ENCODE results near the gene ASF1B. TPM values are rescaled to one million over a fixed set of nuclear protein-coding genes. Genes with fewer than 3 reads are reported as not detected.
A peak's percentile ranks its signal among the peaks of the same experiment; 100 is the strongest.

ASF1B gene
- total RNA-seq, 2 donors from 2014 or later: 0.92 to 3.0 TPM

DNA sequence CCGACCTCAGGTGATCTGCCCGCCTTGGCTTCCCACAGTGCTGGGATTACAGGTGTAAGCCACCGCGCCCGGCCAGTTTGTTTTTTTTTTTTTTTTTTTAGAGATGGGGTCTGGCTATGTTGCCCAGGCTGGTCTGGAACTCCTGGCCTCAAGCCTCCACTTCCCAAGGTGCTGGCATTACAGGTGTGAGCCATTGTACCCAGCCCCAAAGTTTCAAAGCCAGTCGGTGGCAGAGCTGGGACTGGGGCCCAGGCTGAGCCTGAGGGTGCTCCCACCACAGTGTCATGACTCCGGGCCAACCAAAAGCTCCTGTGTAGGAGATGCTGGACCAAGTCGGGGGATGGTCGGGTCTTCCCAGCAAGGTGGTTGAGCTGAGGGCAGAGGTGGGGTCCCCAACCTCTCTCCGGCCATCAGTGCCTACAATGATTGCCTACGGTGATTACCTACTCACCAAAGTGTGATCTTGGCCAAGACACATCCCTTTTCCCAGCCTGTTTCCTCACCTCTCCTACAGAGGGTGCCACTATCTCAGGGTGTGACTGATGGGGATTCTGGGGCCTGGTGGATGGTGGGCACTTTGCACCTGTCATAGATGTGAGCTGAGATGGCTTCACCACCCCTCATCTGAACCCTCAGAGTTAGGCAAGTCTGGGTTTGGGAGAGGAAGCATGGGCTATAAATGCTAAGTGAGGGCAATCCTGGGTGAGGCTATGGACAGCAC lies 40.0 kb downstream of the ASF1B start:
- intact Hi-C loops (cut with DNase I): no loop called here
- DNase-seq: no peak
- ATAC-seq: no peak

DNA sequence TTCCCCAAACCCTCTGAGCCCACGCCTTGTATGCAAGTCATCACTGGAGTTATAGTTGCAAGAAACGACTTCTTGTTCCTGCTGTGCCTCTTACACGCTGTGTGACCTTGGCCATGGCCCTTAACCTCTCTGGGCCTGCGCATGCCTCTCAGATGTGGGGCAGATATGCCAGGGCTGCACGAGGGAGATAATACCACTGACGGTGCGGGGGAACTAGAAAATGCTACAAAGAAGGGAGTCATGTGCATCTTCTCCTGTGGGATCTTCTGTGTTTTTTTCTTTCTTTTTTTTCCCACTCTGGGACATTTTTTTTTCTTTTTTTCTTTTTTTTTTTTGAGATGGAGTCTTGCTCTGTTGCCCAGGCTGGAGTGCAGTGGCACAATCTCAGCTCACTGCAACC lies 41.5 kb downstream of the ASF1B start:
- ATAC-seq: no peak
- intact Hi-C loops (cut with DNase I): no loop called here

DNA sequence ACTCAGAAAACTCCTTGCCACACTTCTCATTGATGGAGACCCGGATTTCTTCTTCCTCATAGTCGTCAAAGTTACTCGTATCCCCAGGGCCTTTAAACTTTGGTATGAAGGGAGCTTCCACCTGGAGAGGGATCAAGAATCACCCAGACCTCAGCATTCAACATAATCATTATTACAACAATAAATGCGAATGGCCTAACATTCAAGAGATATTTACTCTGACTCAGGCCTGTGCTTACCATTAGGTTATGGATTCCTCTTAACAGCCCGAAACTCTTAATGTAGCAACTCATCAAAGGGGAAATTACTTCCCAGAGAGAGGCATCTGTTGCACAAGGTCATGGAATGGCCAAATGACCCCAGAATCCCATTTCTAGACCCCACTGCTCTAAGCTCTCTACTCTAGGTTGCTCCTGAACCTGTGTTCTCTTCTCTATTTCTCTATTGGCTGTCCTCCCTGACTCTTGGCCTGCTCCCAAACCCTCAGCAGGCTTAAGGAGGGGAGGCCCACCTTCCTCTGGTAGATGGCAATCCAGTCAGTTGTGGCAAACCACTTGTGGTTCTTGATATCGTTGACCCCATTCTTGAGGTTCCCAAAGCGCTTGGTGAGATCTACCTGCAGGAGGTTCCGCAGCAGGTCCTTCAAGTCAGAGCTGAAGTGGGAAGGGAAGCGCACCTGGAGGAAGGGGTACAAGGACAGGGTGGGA lies 43.1 kb downstream of the ASF1B start:
- ATAC-seq: no peak
- no peak for DNase-seq
- intact Hi-C loops (cut with DNase I): loop anchor here in 1 of 2 donors (2.0 kb wide), 1 partner anchor 14 kb away; no protein-coding TSS in a partner anchor

More for the DNA sequence above, 41.5 kb downstream of the ASF1B start:
- DNase-seq: no peak

DNA sequence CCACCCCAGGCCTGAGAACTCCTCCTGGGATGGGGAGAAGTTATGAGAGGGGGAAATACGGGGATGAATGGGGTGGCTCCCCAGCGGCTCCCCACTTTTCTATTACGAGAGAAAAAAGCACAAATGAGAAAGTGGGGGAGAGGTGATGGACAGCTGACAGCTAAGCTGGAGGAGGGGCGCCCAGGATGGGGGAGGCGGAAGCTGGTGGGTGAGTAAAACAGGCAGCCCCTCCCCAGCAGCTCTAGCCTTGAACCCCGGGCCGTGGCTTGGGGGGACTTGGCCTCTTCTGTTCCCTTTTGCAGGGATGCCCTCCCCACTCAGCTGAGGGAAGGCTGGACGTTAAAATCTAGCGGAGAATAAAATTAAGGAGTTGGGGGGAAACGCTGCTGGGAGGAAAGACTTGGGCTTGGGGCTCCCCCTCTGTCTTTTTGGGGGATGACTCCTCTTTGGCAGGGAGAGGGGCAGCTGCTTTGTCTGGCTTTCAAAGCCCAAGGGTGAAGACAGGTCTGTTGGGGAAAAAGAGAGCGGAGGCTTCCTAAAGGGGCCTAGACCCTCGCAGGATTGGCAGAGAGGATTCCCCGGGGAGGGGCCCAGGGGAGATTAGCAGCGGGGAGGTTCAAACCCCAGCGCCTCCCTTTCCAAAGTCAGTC lies 44.5 kb downstream of the ASF1B start:
- intact Hi-C loops (cut with DNase I): loop anchor here in 1 of 2 donors (2.0 kb wide), 1 partner anchor 15 kb away; no protein-coding TSS in a partner anchor
- ATAC-seq (peak; percentile 0 to 3), DNase-seq (no peak)

DNA sequence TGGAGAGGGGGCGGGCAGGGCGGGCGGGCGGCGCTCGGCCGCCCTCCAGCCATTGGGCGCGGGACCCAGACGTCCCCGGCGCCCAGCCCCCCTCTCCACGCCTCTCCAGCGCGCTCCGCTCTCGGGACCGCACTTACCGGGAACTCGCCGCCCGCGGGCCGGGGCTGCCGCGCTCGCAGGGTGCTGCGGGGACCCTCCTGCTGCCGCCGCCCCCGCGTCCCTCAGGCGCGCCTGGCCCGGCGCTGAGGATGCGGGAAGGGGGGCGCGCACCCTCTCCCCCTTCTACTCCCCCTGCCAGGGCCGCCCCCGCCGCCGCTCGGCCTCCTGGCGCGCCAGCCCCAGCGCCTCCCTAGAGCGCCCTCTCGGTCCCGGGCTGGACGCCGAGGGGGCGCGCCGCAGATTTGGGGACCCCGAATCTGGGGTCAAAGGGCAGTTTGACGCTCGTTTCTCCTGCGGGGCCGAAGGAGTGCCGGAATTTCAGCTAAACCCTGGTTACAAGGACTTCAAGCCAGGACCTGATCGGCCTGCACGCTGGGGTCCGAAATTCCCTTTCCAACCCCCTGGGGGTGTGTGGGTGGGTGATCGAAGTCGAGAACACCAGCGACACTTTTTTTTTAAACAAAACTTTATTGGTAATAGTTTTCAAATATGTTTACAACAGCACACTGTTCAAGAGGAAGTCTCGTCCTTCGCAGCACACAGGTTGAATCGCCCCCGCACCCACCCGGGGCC lies 45.1 kb downstream of the ASF1B start:
- peak; percentile 87 to 88 for ATAC-seq
- no peak for DNase-seq
- intact Hi-C loops (cut with DNase I): no loop called here

DNA sequence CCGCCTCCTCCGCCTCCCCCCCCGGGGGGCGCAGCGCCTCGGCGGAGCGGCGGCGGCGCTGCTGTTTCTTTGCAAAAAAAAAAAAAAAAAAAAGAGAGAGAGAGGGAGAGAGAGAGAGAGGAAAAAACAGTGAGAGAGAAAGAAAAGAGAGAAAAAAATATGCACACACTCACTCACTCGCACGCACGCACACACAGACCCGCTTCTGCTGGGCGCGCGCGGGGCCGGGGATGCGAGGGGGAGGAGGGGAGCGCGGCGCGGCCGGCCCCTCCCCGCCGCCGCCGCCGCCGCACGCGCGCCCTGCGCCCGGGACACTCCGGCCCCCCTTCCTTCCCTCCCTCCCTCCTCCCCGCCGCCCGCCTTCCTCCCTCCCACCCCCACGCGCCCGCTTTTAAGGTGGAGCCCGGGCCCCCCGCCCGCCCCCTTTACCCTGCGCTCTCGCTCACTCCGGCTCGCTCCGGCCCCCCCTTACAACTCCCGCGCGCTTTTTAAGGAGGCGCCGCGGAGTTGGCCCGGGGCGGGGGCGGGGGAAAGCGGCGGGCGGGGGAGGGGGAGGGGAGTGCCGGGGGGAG lies 45.8 kb downstream of the ASF1B start, which contains the start of gene SAMD1:
Gene SAMD1, minus strand, starts transcription at position 243 of the 572 bp plus-strand sequence.
- peak; percentile 71 to 85 for ATAC-seq
- DNase-seq: peak; percentile 95
- intact Hi-C loops (cut with DNase I): no loop called here

DNA sequence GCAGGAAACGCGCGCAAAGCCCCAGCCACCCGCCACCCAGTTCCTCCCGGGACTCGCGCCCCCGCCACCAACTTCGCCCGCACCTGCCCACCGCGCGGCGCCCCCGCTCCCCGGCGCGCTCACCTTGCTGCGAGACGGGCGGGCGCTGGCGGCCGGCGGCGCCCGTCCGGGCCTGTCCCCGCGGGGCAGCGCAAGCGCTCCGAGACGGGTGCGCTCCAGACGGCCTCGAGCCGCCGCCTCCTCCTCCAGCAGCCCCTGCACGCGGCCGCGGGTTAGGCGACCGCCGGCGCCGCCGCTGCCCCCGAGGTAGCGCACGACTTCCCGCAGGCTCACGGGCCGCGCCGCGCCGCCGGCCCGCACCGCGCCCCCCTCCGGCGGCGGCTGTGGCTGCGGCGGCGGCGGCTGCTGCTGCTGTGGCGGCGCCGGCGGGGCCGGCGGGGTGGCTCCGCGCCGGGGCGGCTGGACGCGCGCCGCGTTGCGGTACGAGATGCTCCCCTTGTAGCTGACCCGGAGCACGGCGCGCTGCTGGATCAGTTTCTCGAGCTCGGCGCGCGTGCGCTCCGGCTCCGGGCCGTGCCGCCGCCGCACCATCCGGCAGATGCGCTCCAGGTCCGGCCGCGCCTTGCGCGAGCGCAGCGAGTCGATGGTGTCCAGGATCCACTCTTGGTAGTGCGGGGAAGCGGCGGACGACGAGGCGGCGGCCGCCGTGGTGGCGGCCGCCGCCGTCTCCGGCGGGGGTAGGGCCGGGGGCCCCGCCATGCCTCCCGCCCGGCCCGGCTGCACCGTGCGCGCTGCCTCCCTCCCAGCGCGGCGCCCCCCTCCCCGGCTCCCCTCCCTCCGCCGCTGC lies 46.5 kb downstream of the ASF1B start:
- peak; percentile 3 to 7 for ATAC-seq
- DNase-seq: peak; percentile 69
- intact Hi-C loops (cut with DNase I): no loop called here

DNA sequence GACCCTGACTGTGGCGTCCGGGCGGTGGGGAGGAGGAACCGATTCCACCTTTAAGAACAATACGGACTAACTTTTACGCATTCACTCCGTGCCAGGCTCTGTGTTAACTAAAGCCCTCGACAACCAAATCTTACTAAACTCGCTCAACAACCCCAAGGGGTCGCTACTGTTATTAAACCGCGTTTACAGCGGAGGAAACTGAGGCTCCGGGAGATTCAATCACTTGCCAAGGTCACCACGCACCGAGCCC lies 47.1 kb downstream of the ASF1B start:
- no peak for ATAC-seq
- intact Hi-C loops (cut with DNase I): no loop called here
- DNase-seq: no peak

DNA sequence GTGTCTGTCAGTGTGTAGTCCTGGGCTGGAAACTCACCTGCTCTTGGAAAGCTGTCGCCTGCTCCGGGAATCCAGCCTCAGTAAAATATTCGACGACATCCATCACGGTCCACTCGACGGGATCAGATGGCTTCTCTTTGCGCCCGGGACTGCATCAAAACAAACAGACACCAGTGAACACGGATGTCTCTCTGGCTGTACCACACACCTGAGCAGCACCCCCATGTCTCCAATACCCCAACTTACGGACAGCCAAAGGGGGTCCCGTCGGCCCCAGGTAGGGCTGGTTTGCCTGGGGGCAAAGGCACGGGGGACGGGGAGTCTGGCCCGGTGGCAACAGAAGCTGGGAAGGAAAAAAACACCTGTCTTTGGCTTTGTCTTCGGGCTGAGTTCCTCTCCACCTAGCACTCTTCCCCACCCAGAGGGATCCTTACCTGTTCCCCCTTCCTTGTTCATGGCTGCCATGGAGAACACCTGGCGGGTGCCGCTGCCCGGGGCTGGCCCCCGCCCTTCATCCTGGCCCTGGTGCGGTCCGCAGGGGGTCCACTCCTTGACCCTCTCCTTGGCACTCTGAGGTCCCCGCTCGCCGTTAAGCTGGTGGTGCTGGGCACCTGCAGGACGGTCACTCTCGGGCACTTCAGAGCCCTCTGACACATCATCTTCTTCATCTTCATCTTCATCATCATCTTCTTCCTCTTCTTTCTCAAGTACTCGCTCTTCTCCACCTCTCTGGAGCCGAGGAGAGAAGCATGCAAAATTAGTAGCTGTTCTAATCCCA lies 47.6 kb downstream of the ASF1B start:
- ATAC-seq (no peak), DNase-seq (no peak)
- intact Hi-C loops (cut with DNase I): no loop called here

DNA sequence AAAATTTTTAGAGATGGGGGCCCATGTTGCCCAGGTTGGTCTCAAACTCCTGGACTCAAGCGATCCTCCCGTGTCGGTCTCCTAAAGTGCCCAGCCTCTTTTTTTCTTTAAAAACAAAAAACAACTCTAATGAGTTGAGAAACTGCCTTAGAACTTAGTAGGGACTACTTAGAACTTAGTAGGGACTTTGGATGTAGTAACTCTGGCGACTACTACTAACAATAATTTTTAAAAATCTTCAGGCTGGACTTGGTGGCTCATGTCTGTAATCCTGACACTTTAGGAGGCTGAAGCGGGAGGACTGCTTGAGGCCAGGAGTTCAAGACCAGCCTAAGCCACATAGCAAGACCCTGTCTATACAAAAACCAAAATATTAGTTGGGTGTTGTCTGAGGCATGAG lies 50.3 kb downstream of the ASF1B start:
- ATAC-seq (no peak), DNase-seq (no peak)
- intact Hi-C loops (cut with DNase I): no loop called here

DNA sequence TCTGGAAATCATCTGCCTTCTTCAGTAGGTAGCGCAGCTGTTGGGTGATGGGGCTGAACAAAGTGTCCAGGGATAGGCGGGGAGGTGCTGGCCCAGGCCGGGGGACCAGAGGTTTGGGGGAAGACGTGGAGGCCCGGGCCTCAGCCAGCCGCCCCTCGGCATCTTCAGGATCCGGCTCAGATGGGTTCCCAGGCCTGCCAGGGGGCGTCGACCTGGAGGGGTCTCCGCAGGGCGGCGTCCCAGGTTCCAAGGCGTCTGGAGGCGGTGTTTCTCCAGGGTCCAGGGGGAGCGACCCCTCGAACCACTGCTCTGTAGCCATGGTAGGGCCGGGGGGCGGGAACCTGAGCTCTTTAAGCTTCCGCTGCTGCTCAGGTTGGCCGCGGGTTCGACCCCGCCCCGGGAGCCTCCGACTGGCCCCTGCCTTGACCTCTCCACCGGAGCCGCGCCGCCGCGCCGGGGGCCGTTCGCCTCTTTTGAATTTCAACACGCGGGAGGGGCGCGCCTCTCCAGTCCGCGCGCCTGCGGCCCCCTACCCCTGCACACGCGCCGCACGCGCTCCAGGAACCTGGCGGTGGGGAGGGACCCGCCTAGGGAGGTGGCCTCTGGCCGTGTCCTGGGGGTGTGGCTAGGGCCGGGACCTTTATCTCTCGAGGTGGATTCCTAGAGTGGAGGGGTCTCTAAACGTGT lies 50.9 kb downstream of the ASF1B start, which contains the start of gene C19orf67:
Gene C19orf67, minus strand, starts transcription at position 475 of the 687 bp plus-strand sequence. Its CDS starts 156 bp downstream, at position 319.
- intact Hi-C loops (cut with DNase I): no loop called here
- ATAC-seq: no peak
- DNase-seq: no peak

DNA sequence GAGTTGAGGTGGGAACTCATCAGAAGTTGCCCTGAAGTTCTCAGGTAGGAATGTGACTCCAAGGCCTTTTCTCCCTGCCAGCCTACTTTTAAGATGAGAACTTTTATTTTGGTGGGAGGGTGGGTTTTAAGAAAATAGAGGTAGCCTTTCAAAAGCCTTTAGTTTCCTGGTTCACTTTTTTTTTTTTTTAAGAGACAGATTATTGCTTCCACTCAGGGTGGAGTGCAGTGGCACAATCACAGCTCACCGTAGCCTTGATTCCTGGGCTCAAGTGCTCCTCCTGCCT lies 53.8 kb downstream of the ASF1B start:
- intact Hi-C loops (cut with DNase I): loop anchor here in 1 of 2 donors (5.0 kb wide), 1 partner anchor 35 kb away; the partner anchor contains the start of gene PRKACA
- DNase-seq (no peak), ATAC-seq (no peak)

DNA sequence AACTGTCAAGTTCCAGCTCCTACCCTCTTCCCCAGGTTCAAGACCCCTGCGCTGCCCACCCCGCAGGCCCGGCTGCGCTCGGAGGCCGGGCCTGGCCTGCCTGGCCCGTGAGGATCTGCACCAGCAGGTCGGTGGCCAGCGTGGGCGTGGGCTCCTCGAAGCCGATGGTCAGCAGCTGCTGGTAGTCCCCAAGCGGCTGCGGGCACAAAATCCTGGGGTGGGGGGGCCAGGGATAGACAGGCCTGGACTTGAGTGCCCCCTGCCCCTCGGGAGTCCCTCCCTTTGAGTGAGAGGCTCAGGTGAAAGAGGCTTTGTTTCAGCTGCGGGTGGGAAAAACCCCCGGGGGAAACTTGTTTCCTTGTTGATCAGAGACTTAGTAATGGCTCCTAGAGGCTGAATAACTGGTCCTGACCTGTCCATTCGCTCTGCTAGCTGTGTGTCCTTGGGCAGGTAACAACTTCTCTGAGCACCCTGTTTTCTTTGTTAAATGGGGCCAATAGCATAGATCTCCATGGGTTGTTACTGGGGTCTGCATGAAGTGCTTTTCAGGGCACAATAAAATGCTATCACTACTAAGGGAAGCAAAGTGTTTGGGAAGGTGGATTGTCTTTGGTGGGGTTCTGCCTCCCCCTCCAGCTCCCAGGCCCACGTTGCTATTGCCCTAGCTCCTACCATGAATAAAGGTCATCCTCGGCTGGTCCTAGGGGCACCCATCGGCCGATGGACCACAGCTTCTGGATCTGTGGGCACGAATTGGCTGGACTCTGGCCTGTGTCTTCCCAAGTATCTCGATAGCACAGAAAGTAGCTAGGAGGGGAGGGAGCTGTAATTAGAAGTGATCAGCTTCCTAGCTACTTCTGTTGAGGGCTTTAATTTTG lies 54.4 kb downstream of the ASF1B start:
- DNase-seq (peak; percentile 66), ATAC-seq (peak; percentile 39 to 52)
- intact Hi-C loops (cut with DNase I): loop anchor here in 1 of 2 donors (5.0 kb wide), 1 partner anchor 35 kb away; the partner anchor contains the start of gene PRKACA

DNA sequence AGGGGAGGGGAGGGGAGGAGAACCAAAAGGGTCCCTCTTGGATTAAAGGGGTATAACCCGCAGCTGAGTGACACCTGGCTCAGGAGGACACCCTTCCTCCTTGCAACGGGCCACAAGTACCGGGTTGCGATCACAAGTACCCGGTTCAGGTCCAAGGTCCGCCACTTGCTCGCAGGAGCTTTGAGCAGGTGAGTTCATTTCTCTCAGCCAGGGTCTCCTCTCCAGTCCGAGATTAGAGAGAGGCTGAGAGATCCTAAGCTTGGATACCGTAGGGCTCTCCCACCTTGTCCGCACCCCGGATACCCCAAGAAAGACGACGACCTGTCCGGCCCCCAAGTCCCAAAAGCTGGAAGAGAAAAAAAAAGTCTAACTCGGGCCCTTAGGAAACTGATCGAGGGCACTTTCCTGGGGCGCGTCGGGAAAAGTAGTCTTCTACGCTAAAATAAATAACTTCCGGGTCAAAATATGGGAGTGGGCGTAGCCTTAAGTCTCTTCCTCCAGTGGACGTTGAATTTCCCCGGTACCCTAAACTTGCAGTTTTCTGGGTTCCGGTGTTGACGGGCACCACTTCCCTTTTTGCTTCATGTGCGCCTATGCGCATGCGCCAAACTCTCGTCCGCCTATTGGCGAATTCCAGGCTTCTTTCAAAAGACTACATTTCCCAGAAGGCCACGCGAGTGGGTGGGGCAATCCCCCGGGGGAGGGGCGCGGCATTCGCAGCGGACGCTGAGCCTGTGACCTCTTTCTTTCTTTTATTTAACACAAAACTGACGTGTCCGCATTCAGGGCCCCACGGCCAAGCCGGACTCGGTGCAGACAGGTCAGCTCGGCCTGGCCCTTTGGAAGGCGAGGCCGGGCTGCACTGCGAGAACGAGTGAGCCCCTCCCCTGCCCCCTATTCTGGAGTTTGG lies 55.2 kb downstream of the ASF1B start:
- ATAC-seq: peak; percentile 95 to 96
- DNase-seq: peak; percentile 99
- intact Hi-C loops (cut with DNase I): loop anchor here in 1 of 2 donors (5.0 kb wide), 1 partner anchor 36 kb away; the partner anchor contains the start of gene PRKACA

DNA sequence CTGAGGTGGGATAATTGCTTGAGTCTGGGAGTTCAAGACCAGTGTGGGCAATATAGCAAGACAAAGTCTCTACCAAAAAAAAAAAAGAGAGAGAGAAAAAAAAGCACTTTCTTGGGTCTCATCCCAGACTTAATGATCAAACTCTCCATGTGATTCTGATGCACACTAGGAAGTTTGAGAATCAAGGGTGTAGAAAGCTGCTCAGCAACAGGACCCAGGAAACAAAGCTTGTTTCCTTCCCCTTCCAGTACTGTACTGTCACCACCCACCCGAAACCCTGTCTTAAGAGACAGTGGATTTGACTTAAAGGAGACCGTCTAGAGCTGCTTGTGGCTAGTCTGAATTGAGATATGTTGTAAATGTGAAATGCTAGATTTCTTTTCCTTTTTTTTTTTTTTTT lies 58.0 kb downstream of the ASF1B start:
- intact Hi-C loops (cut with DNase I): loop anchor here in 1 of 2 donors (5.0 kb wide), 1 partner anchor 59 kb away; the partner anchor contains the start of gene ASF1B
- ATAC-seq (no peak), DNase-seq (no peak)
